GM10266 (cell line): Measurements from ENCODE around the gene RAB4B.
"Not testable (repeated sequence)": the region's sequence is repeated elsewhere in the genome, so short reads cannot be mapped to it uniquely, and the experiment has no call there.

Experiments used
- DNase-seq: peaks from one replicate; pipeline ENCODE4 v3.0.0; 2012; ENCODE audit errors: extremely low spot score
- CTCF ChIP-seq: IDR thresholded peaks from 2 replicates; pipeline ENCODE4 v1.5.1; 2012; ENCODE audit warnings: mild to moderate bottlenecking, low read depth; ENCODE audit not compliant: control insufficient read depth, insufficient read depth; ENCODE audit errors: missing control alignments

RAB4B gene

GRCh38 chr19:40827386-40828247 lies 49.6 kb downstream of the RAB4B start:
- no peak for DNase-seq
- no peak for TF ChIP-seq CTCF

- TF ChIP-seq CTCF, result no peak
- no peak for DNase-seq
These were observed 51.2 kb downstream of the RAB4B start for GRCh38 chr19:40829205-40829604.

DNA sequence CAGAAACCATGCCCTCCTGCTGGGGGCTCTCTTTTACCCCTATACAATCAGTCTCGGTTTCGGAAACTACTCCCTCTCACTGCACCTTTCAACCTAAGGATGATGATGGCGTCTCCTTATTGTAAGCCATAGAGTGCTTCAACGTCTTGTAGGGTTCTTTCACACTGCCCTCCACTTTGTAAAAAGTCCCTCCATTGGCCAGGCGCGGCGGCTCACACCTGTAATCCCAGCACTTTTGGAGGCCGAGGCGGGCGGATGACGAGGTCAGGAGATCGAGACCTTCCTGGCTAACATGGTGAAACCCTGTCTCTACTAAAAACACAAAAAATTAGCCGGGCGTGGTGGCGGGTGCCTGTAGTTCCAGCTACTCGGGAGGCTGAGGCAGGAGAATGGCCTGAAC lies 52.7 kb downstream of the RAB4B start:
- not testable (repeated sequence) for DNase-seq

GRCh38 chr19:40831502-40832430 lies 53.7 kb downstream of the RAB4B start:
- no peak for TF ChIP-seq CTCF
- no peak for DNase-seq

GRCh38 chr19:40832431-40832790 lies 54.4 kb downstream of the RAB4B start:
- not testable (repeated sequence) for DNase-seq

DNA sequence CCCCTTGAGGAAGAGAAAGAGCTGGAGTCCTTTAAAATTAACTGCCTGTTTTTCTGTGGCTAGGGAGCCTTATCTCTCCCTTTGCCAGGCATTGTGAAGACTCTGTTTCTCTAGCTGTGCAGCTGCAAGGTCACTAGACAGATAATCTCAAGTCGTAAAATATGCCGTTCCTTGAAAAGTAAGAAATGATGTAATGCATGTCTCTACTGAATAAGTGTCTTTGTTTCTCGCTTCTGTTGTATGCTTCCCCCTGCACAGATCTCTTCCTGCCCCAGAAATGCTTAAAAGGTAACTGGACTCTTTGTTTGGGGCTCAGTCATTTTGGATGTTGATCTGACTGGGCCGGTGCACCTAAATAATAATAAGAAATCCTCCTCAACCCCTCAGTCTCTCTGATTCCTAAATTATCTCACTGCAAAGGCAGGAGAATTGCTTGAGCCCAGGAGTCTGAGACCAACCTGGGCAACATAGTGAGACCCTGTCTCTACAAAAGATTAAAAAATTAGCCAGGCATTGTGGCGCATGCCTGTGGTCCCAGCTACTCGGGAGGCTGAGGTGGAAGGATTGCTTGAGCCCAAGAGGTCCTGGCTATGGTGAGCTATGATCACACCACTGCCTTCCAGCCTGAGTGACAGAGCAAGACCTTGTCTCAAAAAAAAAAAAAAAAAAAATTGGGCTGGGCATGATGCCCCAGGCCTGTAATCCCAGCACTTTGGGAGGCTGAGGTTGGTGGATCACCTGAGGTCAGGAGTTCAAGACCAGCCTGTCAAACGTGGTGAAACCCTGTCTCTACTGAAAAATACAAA lies 55.9 kb downstream of the RAB4B start:
- not testable (repeated sequence) for DNase-seq

GRCh38 chr19:40836754-40837429 lies 58.8 kb downstream of the RAB4B start:
- no peak for TF ChIP-seq CTCF
- DNase-seq, result no peak

DNA sequence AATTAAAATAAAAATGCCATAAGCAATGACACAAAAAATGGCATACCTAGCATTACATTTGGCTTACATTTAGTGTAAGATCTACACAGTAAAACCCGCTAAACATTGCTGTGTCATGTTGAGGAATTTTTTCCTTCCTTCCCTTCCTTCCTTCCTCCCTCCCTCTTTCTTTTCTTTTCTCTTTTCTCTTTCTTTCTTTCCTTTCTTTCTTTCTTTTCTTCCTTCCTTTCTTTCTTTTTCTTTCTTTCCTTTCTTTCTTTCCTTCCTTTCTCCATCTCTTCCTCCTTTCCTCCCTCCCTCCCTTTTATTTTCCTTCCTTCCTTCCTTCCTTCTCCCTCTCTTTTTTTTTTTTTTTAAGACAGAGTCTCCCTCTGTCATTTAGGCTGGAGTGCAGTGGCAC lies 60.4 kb downstream of the RAB4B start:
- not testable (repeated sequence) for DNase-seq

- DNase-seq, result not testable (repeated sequence)
These were observed 64.0 kb downstream of the RAB4B start for GRCh38 chr19:40842012-40842411.

GRCh38 chr19:40842997-40843652 lies 65.1 kb downstream of the RAB4B start:
- DNase-seq, result not testable (repeated sequence)

GRCh38 chr19:40843653-40844052 lies 65.6 kb downstream of the RAB4B start:
- DNase-seq, result not testable (repeated sequence)
